Mesenchymal stem cell (in vitro differentiated cells and primary cell): ENCODE measurements around the gene CCNB1.
"Not testable (repeated sequence)": the region's sequence is repeated elsewhere in the genome, so short reads cannot be mapped to it uniquely, and the experiment has no call there.

Experiments
- DNase-seq: peaks from one replicate; pipeline ENCODE4 v3.0.0-alpha.2; 2013
- H2AFZ ChIP-seq: one replicate; pipeline ENCODE4 v1.6.1; 2013; ENCODE audit warnings: low read depth, mild to moderate bottlenecking, control low read depth, inconsistent platforms, low read length, moderate library complexity
- H2AK5ac ChIP-seq: 2 replicates; pipeline ENCODE4 v1.6.1; 2013; ENCODE audit warnings: low read length, moderate library complexity, mild to moderate bottlenecking, inconsistent platforms; ENCODE audit not compliant: severe bottlenecking
- H2BK120ac ChIP-seq: one replicate; pipeline ENCODE4 v1.6.1; 2013; ENCODE audit warnings: low read depth, mild to moderate bottlenecking, inconsistent platforms, low read length, moderate library complexity
- H2BK12ac ChIP-seq, 2 experiments: one replicate each; pipeline ENCODE4 v1.6.1; 2013; ENCODE audit warnings: inconsistent platforms in 2 of 2, low read length in 2 of 2, mild to moderate bottlenecking in 2 of 2, moderate library complexity in 2 of 2, control low read depth in 1 of 2
- H2BK15ac ChIP-seq: one replicate; pipeline ENCODE4 v1.6.1; 2013; ENCODE audit warnings: mild to moderate bottlenecking, low read depth, inconsistent platforms; ENCODE audit not compliant: poor library complexity, severe bottlenecking
- H2BK5ac ChIP-seq: 2 replicates; pipeline ENCODE4 v1.6.1; 2013; ENCODE audit warnings: low read depth, mild to moderate bottlenecking, low read length, control low read depth, inconsistent platforms; ENCODE audit not compliant: poor library complexity, severe bottlenecking
- H3K14ac ChIP-seq, 2 experiments: one replicate each; pipeline ENCODE4 v1.6.1; 2013; ENCODE audit warnings: inconsistent platforms in 2 of 2, low read length in 2 of 2, control low read depth in 1 of 2, mild to moderate bottlenecking in 1 of 2, moderate library complexity in 1 of 2
- H3K18ac ChIP-seq, 2 experiments: one replicate each; pipeline ENCODE4 v1.6.1; 2013; ENCODE audit warnings: inconsistent platforms in 2 of 2, low read length in 2 of 2, control low read depth in 1 of 2, low read depth in 1 of 2, mild to moderate bottlenecking in 1 of 2
- H3K23ac ChIP-seq, 2 experiments: one replicate each; pipeline ENCODE4 v1.6.1; 2013; ENCODE audit warnings: inconsistent platforms in 2 of 2, low read length in 2 of 2, mild to moderate bottlenecking in 2 of 2, moderate library complexity in 2 of 2, control low read depth in 1 of 2
- H3K27ac ChIP-seq: 2 replicates; pipeline ENCODE4 v1.5.1; 2013; ENCODE audit warnings: mild to moderate bottlenecking, moderate library complexity, low read length, control low read depth, inconsistent platforms; ENCODE audit not compliant: poor library complexity, severe bottlenecking
- H3K27me3 ChIP-seq, 2 experiments: 2 replicates each; pipeline versions ENCODE4 v1.6.1 to v1.7.0; 2013; ENCODE audit warnings: low read length in 2 of 2, mild to moderate bottlenecking in 2 of 2, moderate library complexity in 2 of 2, control low read depth in 1 of 2, inconsistent platforms in 1 of 2; ENCODE audit not compliant: control insufficient read depth in 1 of 2, insufficient read depth in 1 of 2
- H3K36me3 ChIP-seq, 2 experiments: 2 replicates each; pipeline versions ENCODE4 v1.6.1 to v1.7.0; 2013; ENCODE audit warnings: low read length in 2 of 2, control low read depth in 1 of 2, inconsistent platforms in 1 of 2, low read depth in 1 of 2, mild to moderate bottlenecking in 1 of 2; ENCODE audit not compliant: insufficient read depth in 2 of 2, control insufficient read depth in 1 of 2
- H3K4ac ChIP-seq, 2 experiments: one replicate each; pipeline ENCODE4 v1.6.1; 2013; ENCODE audit warnings: inconsistent platforms in 2 of 2, low read length in 2 of 2, mild to moderate bottlenecking in 2 of 2, moderate library complexity in 2 of 2, control low read depth in 1 of 2, low read depth in 1 of 2
- H3K4me1 ChIP-seq: 2 replicates; pipeline ENCODE4 v1.6.1; 2013; ENCODE audit warnings: low read depth, low read length, control low read depth; ENCODE audit not compliant: control insufficient read depth, insufficient read depth
- H3K4me2 ChIP-seq: 2 replicates; pipeline ENCODE4 v1.6.1; 2013; ENCODE audit warnings: low read length, mild to moderate bottlenecking, inconsistent platforms; ENCODE audit not compliant: poor library complexity, severe bottlenecking
- H3K4me3 ChIP-seq, 2 experiments: 2 replicates each; pipeline versions ENCODE4 v1.5.1 to v1.7.0; 2013; ENCODE audit warnings: low read length in 2 of 2, mild to moderate bottlenecking in 2 of 2, control low read depth in 1 of 2, low read depth in 1 of 2; ENCODE audit not compliant: insufficient read depth in 1 of 2
- H3K79me1 ChIP-seq: replicated peaks from 2 replicates; pipeline ENCODE4 v1.6.1; 2013; ENCODE audit warnings: mild to moderate bottlenecking, control low read depth, low read length, inconsistent platforms; ENCODE audit not compliant: poor library complexity, severe bottlenecking
- H3K9ac ChIP-seq: 2 replicates; pipeline ENCODE4 v1.7.0; 2013; ENCODE audit warnings: mild to moderate bottlenecking, low read length, moderate library complexity
- H3K9me3 ChIP-seq: 2 replicates; pipeline ENCODE4 v1.7.0; 2013; ENCODE audit warnings: mild to moderate bottlenecking, low read length; ENCODE audit not compliant: control insufficient read depth
- H4K8ac ChIP-seq: one replicate; pipeline ENCODE4 v1.6.1; 2013; ENCODE audit warnings: inconsistent platforms, mild to moderate bottlenecking, low read length, moderate library complexity
- H4K91ac ChIP-seq: one replicate; pipeline ENCODE4 v1.6.1; 2013; ENCODE audit warnings: mild to moderate bottlenecking, low read length, inconsistent platforms
- WGBS: methylation state at CpG from one replicate; pipeline ENCODE4 v1.1.7; 2013; ENCODE audit warnings: mixed read lengths; 5-methylcytosine and 5-hydroxymethylcytosine counted together

Gene CCNB1

DNA sequence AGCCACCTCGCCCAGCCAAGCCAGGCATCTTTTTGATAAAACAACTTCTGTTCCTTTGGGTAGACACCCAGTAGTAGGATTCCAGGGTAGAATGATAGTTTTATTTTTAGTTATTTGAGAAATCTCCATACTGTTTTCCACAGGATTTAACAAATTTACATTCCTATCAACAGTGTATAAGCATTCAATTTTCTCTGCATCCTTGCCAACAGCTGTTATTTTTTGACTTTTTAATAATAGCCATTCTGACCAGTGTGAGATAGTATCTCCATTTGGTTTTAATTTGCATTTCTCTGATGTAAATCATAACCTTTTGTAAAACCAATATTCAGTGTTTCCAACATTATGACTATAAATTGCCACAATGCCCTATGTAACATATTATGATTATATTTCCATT lies 28.2 kb upstream of the CCNB1 start:
- Histone ChIP-seq H2BK120ac (no peak overlapping the region), H4K91ac (no peak overlapping the region), H3K14ac (no peak overlapping the region), H3K4me2 (no peak overlapping the region), H3K9ac (no peak overlapping the region), H2BK15ac (no peak overlapping the region), H3K27ac (no peak overlapping the region), H2AK5ac (no peak overlapping the region), H2AFZ (no peak overlapping the region), H3K4me3 (no peak overlapping the region), H2BK5ac (no peak overlapping the region), H2BK12ac (no peak overlapping the region), H3K27me3 (no peaks in the 10 kb centered on the region), H3K23ac (no peak overlapping the region), H3K9me3 (peaks cover 10% of the 10 kb centered on the region), H3K4ac (no peak overlapping the region), H3K18ac (no peak overlapping the region), H3K4me1 (no peaks in the 10 kb centered on the region), H3K79me1 (no peaks in the 10 kb centered on the region), H4K8ac (no peak overlapping the region), H3K36me3 (peaks cover 4 to 7% of the 10 kb centered on the region in 2 experiments)
- no peak for DNase-seq
- 100% methylated on average over 1 of the region's 1 CpG for WGBS

- H2BK15ac ChIP-seq, H3K9ac ChIP-seq, DNase-seq, H2AK5ac ChIP-seq, H3K27ac ChIP-seq, H4K91ac ChIP-seq, H3K14ac ChIP-seq, H2BK12ac ChIP-seq, H3K23ac ChIP-seq, H2AFZ ChIP-seq, H3K4me3 ChIP-seq, H2BK5ac ChIP-seq, H3K27me3 ChIP-seq, H3K36me3 ChIP-seq, H4K8ac ChIP-seq, H2BK120ac ChIP-seq, H3K79me1 ChIP-seq, H3K18ac ChIP-seq, H3K4me1 ChIP-seq, H3K4me2 ChIP-seq, H3K4ac ChIP-seq: not testable (repeated sequence)
- 94% methylated on average over 3 of the region's 4 CpGs for WGBS
- H3K9me3 ChIP-seq = peaks cover 10% of the 10 kb centered on the region
These were observed 26.7 kb upstream of the CCNB1 start for GRCh38 chr5:69140239-69140638.

DNA sequence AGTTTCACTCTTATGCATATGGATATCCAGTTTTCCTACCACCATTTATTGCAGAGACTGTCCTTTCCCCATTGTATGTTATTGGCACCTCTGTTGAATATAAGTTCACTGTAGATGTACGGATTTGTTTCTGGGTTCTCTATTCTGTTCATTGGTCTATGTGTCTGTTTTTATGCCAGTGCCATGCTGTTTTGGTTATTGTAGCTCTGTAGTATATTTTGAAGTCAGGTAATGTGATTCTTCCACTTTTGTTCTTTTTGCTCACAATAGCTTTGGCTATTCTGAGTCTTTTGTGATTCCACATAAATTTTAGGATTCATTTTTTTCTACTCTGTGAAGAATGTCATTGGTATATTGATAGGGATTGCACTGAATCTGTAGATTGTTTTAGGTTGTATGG lies 26.1 kb upstream of the CCNB1 start:
- no peak overlapping the region for H2AFZ ChIP-seq
- no peak overlapping the region for H3K14ac ChIP-seq
- H3K18ac ChIP-seq = no peak overlapping the region
- H4K8ac ChIP-seq = no peak overlapping the region
- H2BK5ac ChIP-seq = no peak overlapping the region
- no peak overlapping the region for H2BK12ac ChIP-seq
- no peak overlapping the region for H2BK120ac ChIP-seq
- H3K27ac ChIP-seq = no peak overlapping the region
- H3K9me3 ChIP-seq = peaks cover 10% of the 10 kb centered on the region
- no peaks in the 10 kb centered on the region for H3K79me1 ChIP-seq
- H3K27me3 ChIP-seq = no peaks in the 10 kb centered on the region
- H3K4me1 ChIP-seq = no peaks in the 10 kb centered on the region
- 69% methylated on average over 1 of the region's 1 CpG for WGBS
- DNase-seq = no peak
- no peak overlapping the region for H3K9ac ChIP-seq
- no peak overlapping the region for H4K91ac ChIP-seq
- H3K4me3 ChIP-seq = no peak overlapping the region
- H3K36me3 ChIP-seq = no peaks in the 10 kb centered on the region
- H3K23ac ChIP-seq = no peak overlapping the region
- H3K4ac ChIP-seq = no peak overlapping the region
- H3K4me2 ChIP-seq = no peak overlapping the region
- H2BK15ac ChIP-seq = no peak overlapping the region
- H2AK5ac ChIP-seq = no peak overlapping the region

DNA sequence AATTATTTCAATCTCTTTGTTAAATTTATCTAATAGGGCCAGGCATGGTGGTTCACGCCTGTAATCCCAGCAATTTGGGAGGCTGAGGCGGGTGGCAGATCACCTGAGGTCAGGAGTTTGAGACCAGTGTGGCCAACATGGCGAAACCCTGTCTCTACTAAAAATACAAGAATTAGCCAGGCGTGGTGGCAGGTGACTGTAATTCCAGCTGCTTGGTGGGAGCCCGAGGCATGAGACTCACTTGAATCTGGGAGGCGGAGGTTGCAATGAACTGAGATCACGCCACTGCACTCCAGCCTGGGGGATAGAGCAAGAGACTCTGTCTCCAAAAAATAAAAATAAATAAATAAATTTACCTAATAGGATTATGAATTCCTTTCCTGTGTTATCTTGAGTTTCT lies 18.4 kb upstream of the CCNB1 start:
- not testable (repeated sequence) for H2BK120ac ChIP-seq, H4K8ac ChIP-seq, H3K27ac ChIP-seq, H3K36me3 ChIP-seq, H4K91ac ChIP-seq, H3K14ac ChIP-seq, H3K27me3 ChIP-seq, H2BK12ac ChIP-seq, H2AK5ac ChIP-seq, H3K9ac ChIP-seq, H3K4ac ChIP-seq, H2BK5ac ChIP-seq, H2AFZ ChIP-seq, H3K23ac ChIP-seq, H3K79me1 ChIP-seq, DNase-seq, H3K4me1 ChIP-seq, H3K4me3 ChIP-seq, H2BK15ac ChIP-seq, H3K9me3 ChIP-seq, H3K18ac ChIP-seq, H3K4me2 ChIP-seq
- WGBS = 96% methylated on average over 6 of the region's 7 CpGs
